ENCODE results near the gene MST1R. TPM values are rescaled to one million over a fixed set of nuclear protein-coding genes. Genes with fewer than 3 reads are reported as not detected.
"Not testable (repeated sequence)": the region's sequence is repeated elsewhere in the genome, so short reads cannot be mapped to it uniquely, and the experiment has no call there.

Gene MST1R
- total RNA-seq, 2 donors from 2014 or later: 1.2 to 4.2 TPM

DNA sequence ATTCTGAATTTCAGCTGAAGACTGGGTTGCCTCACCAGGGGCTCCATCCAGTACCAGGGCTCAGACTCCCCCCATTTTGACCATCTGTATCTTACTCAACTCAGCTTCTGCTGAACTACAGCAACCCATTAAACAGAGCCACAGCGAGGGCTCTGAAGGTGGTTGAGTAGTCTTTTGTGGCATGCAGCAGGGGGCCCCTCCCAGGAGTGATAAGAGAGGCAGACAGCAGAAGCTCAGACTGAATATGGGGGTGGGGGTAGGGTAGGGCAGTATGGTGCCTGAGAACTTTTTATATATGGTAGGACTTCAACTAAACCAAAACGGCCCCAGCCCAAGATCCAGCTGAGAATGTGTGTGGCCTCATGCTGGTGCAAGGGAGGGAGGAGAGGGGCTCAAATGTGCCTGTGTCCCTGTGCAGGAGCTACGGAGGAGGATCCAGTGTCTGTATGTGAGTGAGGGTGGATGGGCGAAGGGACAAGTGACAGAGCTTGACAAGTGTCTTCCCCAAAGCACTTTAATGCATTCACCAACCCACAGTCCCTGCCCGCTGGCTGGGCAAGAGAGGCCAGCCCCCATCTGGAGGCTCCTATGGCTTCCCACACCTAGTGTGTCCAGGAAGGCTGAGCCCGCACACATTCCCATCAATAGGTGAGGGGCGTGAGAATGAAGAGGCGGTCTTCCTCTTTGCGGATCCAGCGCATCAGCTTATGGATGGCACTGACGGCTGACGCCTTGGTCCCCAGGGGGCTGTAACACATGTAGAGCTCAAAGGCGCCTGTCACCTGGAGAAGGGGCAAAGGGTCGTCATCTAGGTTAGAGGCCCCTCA lies 4.9 kb upstream of the MST1R start:
- Histone ChIP-seq H3K9me3 (no peaks in the 10 kb centered on the region), H3K27ac (no peak overlapping the region), H3K27me3 (no peaks in the 10 kb centered on the region), H3K36me3 (peaks cover 12% of the 10 kb centered on the region), H3K4me1 (peaks cover 0 to 24% of the 10 kb centered on the region in 2 donors), H3K4me3 (no peak overlapping the region)
- DNase-seq (ENCODE audit: low spot score): no peak
- TF ChIP-seq, protein P1, sequence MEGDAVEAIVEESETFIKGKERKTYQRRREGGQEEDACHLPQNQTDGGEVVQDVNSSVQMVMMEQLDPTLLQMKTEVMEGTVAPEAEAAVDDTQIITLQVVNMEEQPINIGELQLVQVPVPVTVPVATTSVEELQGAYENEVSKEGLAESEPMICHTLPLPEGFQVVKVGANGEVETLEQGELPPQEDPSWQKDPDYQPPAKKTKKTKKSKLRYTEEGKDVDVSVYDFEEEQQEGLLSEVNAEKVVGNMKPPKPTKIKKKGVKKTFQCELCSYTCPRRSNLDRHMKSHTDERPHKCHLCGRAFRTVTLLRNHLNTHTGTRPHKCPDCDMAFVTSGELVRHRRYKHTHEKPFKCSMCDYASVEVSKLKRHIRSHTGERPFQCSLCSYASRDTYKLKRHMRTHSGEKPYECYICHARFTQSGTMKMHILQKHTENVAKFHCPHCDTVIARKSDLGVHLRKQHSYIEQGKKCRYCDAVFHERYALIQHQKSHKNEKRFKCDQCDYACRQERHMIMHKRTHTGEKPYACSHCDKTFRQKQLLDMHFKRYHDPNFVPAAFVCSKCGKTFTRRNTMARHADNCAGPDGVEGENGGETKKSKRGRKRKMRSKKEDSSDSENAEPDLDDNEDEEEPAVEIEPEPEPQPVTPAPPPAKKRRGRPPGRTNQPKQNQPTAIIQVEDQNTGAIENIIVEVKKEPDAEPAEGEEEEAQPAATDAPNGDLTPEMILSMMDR (IDR thresholded peaks at IDR 0.05): no peak

DNA sequence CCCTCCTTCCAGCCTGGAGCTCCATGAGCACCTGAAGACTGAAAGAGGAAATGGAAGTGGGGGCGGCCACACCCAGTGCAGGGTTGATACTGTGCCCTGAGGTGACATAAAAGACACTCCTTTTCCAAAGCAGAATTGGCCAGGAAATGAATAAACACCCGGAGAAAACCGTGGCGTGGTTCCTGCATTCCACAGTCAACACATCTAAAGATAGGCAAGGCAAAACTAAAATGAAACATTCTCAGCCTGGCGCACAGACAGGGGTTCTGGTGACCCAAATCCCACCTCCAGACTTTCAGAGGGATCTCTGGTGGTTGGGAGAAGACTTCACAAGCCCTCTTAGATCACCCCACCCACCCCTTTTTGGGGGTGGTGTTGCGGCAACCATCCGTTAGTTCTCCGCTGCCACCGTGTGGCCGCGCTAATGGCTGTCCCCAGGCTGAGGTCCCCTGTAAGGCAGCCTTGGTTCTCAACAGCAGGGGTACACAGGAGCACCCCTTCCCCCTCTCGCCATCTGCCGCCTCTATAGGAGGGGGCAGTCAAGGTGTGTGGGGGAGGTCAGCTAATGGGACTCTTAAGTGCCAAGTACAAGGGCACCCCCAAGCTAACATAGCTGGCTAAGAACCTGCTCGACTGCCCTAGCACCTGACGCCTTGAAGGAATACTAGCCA lies 2.5 kb upstream of the MST1R start:
- Histone ChIP-seq H3K4me1 (peaks cover 0 to 36% of the 10 kb centered on the region in 2 donors), H3K9me3 (no peaks in the 10 kb centered on the region), H3K4me3 (peak overlapping the region; percentile 7 to 32), H3K27ac (peak overlapping the region; percentile 48 to 54), H3K36me3 (peaks cover 12% of the 10 kb centered on the region), H3K27me3 (no peaks in the 10 kb centered on the region)
- TF ChIP-seq, protein P1 (IDR thresholded peaks at IDR 0.05): peak; percentile 53 to 83
- peak; percentile 64 for DNase-seq (ENCODE audit: low spot score)

DNA sequence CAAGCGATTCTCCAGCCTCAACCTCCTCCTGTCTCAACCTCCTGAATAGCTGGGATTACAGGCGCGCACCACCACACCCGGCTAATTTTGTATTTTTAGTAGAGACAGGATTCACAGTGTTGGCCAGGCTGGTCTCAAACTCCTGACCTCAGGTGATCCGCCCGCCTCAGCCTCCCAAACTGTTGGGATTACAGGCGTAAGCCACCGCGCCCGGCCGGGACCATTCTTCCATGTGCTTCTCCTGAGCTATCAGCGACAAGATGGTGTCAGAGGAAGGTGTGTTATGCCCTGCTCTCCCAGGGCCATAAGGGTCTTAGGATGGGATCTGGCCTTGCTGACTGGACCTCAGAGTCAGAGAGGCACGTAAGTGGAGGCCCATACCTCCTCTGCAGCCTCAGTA lies 775 bp upstream of the MST1R start:
- peak overlapping the region in 1 of 2 donors; percentile 61 for H3K27ac ChIP-seq
- H3K9me3 ChIP-seq; H3K27me3 ChIP-seq; H3K36me3 ChIP-seq; H3K4me3 ChIP-seq; DNase-seq (ENCODE audit: low spot score): not testable (repeated sequence)
- peaks cover 0 to 48% of the 10 kb centered on the region in 2 donors for H3K4me1 ChIP-seq

DNA sequence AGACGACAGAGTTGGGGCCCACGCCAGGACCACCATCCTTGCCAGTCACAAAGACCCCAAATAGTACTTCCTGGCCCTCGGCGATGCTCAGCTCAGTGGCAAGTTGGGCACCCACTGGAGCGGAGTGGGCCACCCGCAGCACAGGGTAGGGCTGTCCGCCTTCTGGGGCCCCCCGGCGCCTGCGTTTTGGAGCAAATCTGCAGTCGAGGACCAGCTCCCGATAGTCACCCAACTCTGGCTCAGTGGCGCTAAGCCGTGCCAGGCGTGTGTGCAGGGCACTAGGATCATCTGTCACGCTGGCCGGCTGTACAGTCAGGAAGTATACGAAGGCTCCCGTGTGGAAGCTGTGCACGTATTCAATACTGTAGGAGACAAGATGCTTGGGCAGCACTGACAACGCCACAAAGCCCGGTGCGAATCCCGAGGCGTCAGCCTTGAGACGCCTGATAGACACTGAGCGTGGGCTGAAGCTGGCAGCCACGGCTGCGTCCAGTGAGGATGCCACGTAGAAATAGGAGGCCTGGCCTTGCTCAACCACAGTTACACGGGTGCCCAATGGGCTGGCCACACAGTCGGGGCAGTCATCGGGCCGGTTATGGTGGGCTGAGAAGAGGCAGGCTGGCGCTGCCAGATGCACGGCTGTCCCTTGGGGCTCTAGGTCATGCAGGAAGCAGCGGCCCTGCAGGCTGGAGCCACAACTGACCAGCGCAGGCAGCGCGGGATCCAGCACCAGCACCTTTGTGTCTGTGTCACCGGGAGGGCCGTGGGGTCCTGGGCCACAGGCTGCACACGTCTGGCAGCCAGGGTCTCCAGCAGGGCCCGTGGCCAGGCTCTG lies 945 bp downstream of the MST1R start:
- Histone ChIP-seq H3K27ac (no peak overlapping the region), H3K36me3 (no peaks in the 10 kb centered on the region), H3K4me3 (peak overlapping the region in 1 of 2 donors; percentile 48), H3K9me3 (no peaks in the 10 kb centered on the region), H3K27me3 (no peaks in the 10 kb centered on the region), H3K4me1 (peaks cover 0 to 48% of the 10 kb centered on the region in 2 donors)
- DNase-seq (ENCODE audit: low spot score): no peak
- TF ChIP-seq, protein P1 (IDR thresholded peaks at IDR 0.05): no peak

DNA sequence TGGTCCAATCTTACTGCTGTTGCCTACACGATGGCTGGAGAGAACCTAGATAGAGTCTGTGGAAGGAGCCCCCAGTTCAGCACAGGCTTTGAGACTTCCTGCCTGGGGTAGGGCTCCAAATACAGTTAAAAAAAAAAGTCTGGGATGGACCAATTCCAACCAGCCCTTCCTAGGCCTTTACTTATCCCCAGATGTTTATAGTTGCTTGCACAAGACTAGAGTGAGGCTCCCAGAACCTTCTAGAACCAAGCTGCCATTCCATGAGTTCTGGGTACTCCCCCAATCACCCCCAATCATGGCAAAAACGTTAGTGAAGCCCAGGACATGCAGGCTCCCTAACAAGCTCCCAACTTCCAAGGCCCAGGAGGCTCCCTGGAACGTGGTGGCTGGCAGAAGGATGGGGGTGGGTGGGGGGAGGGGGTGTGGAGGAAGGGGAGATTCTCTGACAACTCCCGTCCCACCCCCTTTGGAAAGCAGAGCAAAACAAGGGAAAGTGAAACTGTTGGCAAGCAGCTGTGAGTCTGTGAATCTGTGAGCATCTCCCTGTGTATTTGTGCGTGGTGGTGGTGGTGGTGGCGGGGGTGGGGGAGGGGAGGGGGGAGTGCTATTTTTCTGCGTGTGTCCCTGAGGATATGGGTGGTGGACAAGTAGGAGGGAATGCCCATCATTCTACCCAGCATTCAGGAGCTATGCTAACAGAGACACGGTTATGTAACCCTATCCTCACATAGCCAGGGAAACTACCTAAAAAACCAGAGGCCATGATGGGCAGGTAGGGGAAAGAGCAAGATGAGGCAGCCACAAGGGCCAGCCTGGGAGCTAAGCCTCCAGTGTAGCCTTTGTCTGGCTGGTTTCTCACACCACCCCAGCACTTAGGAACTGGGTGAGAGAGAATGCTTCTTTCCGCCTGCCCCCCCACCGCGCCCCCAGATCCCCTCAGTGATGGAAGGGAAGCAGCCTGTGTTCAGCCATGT lies 2.0 kb downstream of the MST1R start:
- H3K4me3 ChIP-seq: no peak overlapping the region
- H3K4me1 ChIP-seq: peaks cover 0 to 48% of the 10 kb centered on the region in 2 donors
- no peaks in the 10 kb centered on the region for H3K27me3 ChIP-seq
- H3K27ac ChIP-seq: peak overlapping the region in 1 of 2 donors; percentile 42
- no peaks in the 10 kb centered on the region for H3K9me3 ChIP-seq
- no peak for DNase-seq (ENCODE audit: low spot score)
- no peaks in the 10 kb centered on the region for H3K36me3 ChIP-seq
- TF ChIP-seq, protein P1 (IDR thresholded peaks at IDR 0.05): no peak

All from right atrium auricular region (tissue), 2 donors.